GM23338 (cell line): ENCODE data around the gene PDK3. TPM values are rescaled to one million over a fixed set of nuclear protein-coding genes. Genes with fewer than 3 reads are reported as not detected.

Experiments
- ATAC-seq: fragments of 200-7000 bp; cut with Tn5 transposase; 3 replicates; pipeline ENCODE4 v1.9.1; 2020
- DNase-seq: peaks from one replicate; pipeline ENCODE4 v3.0.0-alpha.2; 2015; ENCODE audit warnings: low spot score
- H2AFZ ChIP-seq: fragments of 200-600 bp; sonication (generic); 2 replicates; pipeline ENCODE4 v1.8.0; 2016; ENCODE audit warnings: antibody characterized with exemption, mild to moderate bottlenecking, moderate library complexity
- H3F3A ChIP-seq: fragments of 200-600 bp; sonication (generic); replicated peaks from 2 replicates; pipeline ENCODE4 v1.8.0; 2017; ENCODE audit warnings: antibody characterized with exemption, mixed run types, low read depth
- H3K27ac ChIP-seq: fragments of 200-600 bp; sonication (generic); 2 replicates; pipeline ENCODE4 v1.6.1; 2016; ENCODE audit warnings: low read depth
- H3K27me3 ChIP-seq: fragments of 200-600 bp; sonication (generic); 2 replicates; pipeline ENCODE4 v1.8.0; 2016; ENCODE audit warnings: mild to moderate bottlenecking, mixed run types, moderate library complexity; ENCODE audit not compliant: insufficient read depth
- H3K36me3 ChIP-seq: fragments of 200-600 bp; sonication (generic); 2 replicates; pipeline ENCODE4 v1.8.0; 2016; ENCODE audit warnings: mild to moderate bottlenecking; ENCODE audit not compliant: insufficient read depth
- H3K4me1 ChIP-seq: fragments of 200-600 bp; sonication (generic); 2 replicates; pipeline ENCODE4 v1.8.0; 2016; ENCODE audit warnings: mild to moderate bottlenecking, moderate library complexity; ENCODE audit not compliant: insufficient read depth
- H3K4me2 ChIP-seq: fragments of 200-600 bp; sonication (generic); 2 replicates; pipeline ENCODE4 v1.7.1; 2017; ENCODE audit warnings: mixed run types
- H3K4me3 ChIP-seq: fragments of 200-600 bp; sonication (generic); 2 replicates; pipeline ENCODE4 v1.6.1; 2016; ENCODE audit warnings: mixed run types
- H3K79me2 ChIP-seq: fragments of 200-600 bp; sonication (generic); replicated peaks from 2 replicates; pipeline ENCODE4 v1.8.0; 2017; ENCODE audit warnings: mild to moderate bottlenecking; ENCODE audit not compliant: insufficient read depth
- H3K9me2 ChIP-seq: fragments of 200-600 bp; sonication (generic); 2 replicates; pipeline ENCODE4 v1.8.0; 2017; ENCODE audit not compliant: insufficient read depth
- H4K20me1 ChIP-seq: fragments of 200-600 bp; sonication (generic); replicated peaks from 2 replicates; pipeline ENCODE4 v1.8.0; 2017; ENCODE audit warnings: mild to moderate bottlenecking; ENCODE audit not compliant: insufficient read depth
- H3K27ac Mint-ChIP-seq: 2 replicates; pipeline ENCODE4 v1.8.0; 2020; ENCODE audit warnings: inconsistent platforms, mild to moderate bottlenecking, moderate library complexity, mixed read lengths
- H3K27me3 Mint-ChIP-seq: 3 replicates; pipeline ENCODE4 v1.8.0; 2022; ENCODE audit warnings: low read depth, mild to moderate bottlenecking, moderate library complexity, mixed read lengths, inconsistent platforms; ENCODE audit not compliant: insufficient read depth, poor library complexity
- H3K36me3 Mint-ChIP-seq: 3 replicates; pipeline ENCODE4 v1.8.0; 2021; ENCODE audit warnings: low read depth, mild to moderate bottlenecking, inconsistent platforms, moderate library complexity, mixed read lengths
- H3K4me1 Mint-ChIP-seq: 3 replicates; pipeline ENCODE4 v1.8.0; 2020; ENCODE audit warnings: mild to moderate bottlenecking, inconsistent platforms, mixed read lengths
- H3K4me3 Mint-ChIP-seq: 3 replicates; pipeline ENCODE4 v1.8.0; 2021; ENCODE audit warnings: moderate library complexity, mild to moderate bottlenecking, inconsistent platforms, mixed read lengths
- H3K9me3 Mint-ChIP-seq: 3 replicates; pipeline ENCODE4 v1.8.0; 2020; ENCODE audit warnings: moderate library complexity, mild to moderate bottlenecking, inconsistent platforms, mixed read lengths
- CREB1 ChIP-seq: fragments of 250-450 bp; sonication (Bioruptor Pico); IDR thresholded peaks from 2 replicates; pipeline ENCODE4 v1.5.0; 2020; ENCODE audit warnings: low read depth, mild to moderate bottlenecking, moderate library complexity
- EZH2 ChIP-seq: fragments of 200-600 bp; sonication (generic); IDR thresholded peaks from one replicate; pipeline ENCODE4 v1.8.0; 2017; ENCODE audit warnings: antibody characterized with exemption, mild to moderate bottlenecking, low read depth; ENCODE audit not compliant: unreplicated experiment
- EZH2phosphoT487 ChIP-seq: fragments of 200-600 bp; sonication (generic); IDR thresholded peaks from one replicate; pipeline ENCODE4 v1.8.1; 2018; ENCODE audit warnings: antibody characterized with exemption; ENCODE audit not compliant: unreplicated experiment
- JUNB ChIP-seq: IDR thresholded peaks from one replicate; pipeline ENCODE4 v1.6.1; 2016; ENCODE audit warnings: antibody characterized with exemption; ENCODE audit not compliant: unreplicated experiment
- NANOG ChIP-seq: IDR thresholded peaks from 2 replicates; pipeline ENCODE4 v1.6.1; 2016; ENCODE audit warnings: antibody characterized with exemption, borderline replicate concordance
- POLR2AphosphoS5 ChIP-seq: IDR thresholded peaks from 2 replicates; pipeline ENCODE4 v1.6.1; 2016; ENCODE audit warnings: antibody characterized with exemption, low read depth
- STAT1 ChIP-seq: IDR thresholded peaks from one replicate; pipeline ENCODE4 v1.6.1; 2016; ENCODE audit warnings: antibody characterized with exemption; ENCODE audit not compliant: unreplicated experiment
- ZNF114 ChIP-seq: fragments of 250-450 bp; sonication (Bioruptor Pico); IDR thresholded peaks from 2 replicates; pipeline ENCODE4 v1.5.0; 2020; ENCODE audit warnings: mild to moderate bottlenecking, moderate library complexity
- ZNF331 ChIP-seq: fragments of 250-450 bp; sonication (Bioruptor Pico); IDR thresholded peaks from 2 replicates; pipeline ENCODE4 v1.5.0; 2020; ENCODE audit warnings: low read depth, mild to moderate bottlenecking, moderate library complexity
- polyA plus RNA-seq: library from polyadenylated mRNA; unstranded; fragments of >200 nt; fragmentation: Nextera tagmentation; extraction: Ambion mirVana; gene quantifications from 2 replicates; pipeline ENCODE4 v1.2.1, GENCODE V29; 2016
- total RNA-seq: library from RNA; depleted of rRNA; stranded (reverse); fragments of >200 nt; shearing (Covaris generic); gene quantifications from 2 replicates; pipeline ENCODE4 v1.2.3, GENCODE V29; 2014
- TF ChIP-seq, protein P1 (sequence below): IDR thresholded peaks from one replicate; pipeline ENCODE4 v1.6.1; 2018; ENCODE audit warnings: antibody characterized with exemption; ENCODE audit not compliant: unreplicated experiment
- TF ChIP-seq, protein P2 (sequence below), 2 experiments: fragments of 200-600 bp in 1 of 2; sonication (generic) in 1 of 2; conservative IDR thresholded peaks; 2 replicates each; pipeline versions ENCODE4 v1.5.1 to v1.6.1; 2016 to 2017; ENCODE audit warnings: antibody characterized with exemption in 2 of 2, low read depth in 2 of 2, mild to moderate bottlenecking in 2 of 2, moderate library complexity in 1 of 2
- TF ChIP-seq, protein P3 (sequence below): fragments of 250-450 bp; sonication (Bioruptor Pico); IDR thresholded peaks from 2 replicates; pipeline ENCODE4 v1.5.0; 2020; ENCODE audit warnings: mild to moderate bottlenecking, moderate library complexity
- TF ChIP-seq, protein P4 (sequence below): IDR thresholded peaks from 2 replicates; pipeline ENCODE4 v1.6.1; 2016; ENCODE audit warnings: antibody characterized with exemption

The PDK3 gene
- total and polyA plus RNA-seq, 2 experiments from 2014 or later = 35.7 to 51.2 TPM

DNA sequence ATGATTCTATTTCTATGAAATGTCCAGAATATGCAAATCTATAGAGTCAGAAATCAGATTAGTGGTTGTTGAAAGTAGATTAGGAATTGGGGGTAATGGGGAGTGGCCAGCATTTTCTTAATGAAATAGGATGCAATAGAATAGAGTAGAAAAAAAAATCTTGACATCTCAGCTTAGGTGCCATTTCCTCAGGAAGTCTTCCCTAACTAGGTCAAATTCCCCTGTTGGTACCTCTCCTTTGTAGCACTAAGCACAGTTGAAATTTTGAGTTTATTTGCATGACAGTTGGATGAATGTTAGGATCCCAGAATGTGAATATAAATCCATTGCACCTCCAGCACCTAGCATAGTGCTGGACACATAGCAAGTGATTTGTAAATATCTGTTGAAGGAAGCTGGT, 30.0 kb upstream of the PDK3 start:
- no peaks in the 10 kb centered on the region for H3K79me2 ChIP-seq
- H3F3A ChIP-seq = no peaks in the 10 kb centered on the region
- no peaks in the 10 kb centered on the region for H3K36me3 ChIP-seq
- no peaks in the 10 kb centered on the region for H3K9me3 Mint-ChIP-seq
- no peak overlapping the region for H3K27ac ChIP-seq
- no peak for TF ChIP-seq EZH2
- TF ChIP-seq NANOG = no peak
- TF ChIP-seq, protein P1, sequence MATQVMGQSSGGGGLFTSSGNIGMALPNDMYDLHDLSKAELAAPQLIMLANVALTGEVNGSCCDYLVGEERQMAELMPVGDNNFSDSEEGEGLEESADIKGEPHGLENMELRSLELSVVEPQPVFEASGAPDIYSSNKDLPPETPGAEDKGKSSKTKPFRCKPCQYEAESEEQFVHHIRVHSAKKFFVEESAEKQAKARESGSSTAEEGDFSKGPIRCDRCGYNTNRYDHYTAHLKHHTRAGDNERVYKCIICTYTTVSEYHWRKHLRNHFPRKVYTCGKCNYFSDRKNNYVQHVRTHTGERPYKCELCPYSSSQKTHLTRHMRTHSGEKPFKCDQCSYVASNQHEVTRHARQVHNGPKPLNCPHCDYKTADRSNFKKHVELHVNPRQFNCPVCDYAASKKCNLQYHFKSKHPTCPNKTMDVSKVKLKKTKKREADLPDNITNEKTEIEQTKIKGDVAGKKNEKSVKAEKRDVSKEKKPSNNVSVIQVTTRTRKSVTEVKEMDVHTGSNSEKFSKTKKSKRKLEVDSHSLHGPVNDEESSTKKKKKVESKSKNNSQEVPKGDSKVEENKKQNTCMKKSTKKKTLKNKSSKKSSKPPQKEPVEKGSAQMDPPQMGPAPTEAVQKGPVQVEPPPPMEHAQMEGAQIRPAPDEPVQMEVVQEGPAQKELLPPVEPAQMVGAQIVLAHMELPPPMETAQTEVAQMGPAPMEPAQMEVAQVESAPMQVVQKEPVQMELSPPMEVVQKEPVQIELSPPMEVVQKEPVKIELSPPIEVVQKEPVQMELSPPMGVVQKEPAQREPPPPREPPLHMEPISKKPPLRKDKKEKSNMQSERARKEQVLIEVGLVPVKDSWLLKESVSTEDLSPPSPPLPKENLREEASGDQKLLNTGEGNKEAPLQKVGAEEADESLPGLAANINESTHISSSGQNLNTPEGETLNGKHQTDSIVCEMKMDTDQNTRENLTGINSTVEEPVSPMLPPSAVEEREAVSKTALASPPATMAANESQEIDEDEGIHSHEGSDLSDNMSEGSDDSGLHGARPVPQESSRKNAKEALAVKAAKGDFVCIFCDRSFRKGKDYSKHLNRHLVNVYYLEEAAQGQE = no peak
- TF ChIP-seq POLR2AphosphoS5 = no peak
- TF ChIP-seq, protein P2, sequence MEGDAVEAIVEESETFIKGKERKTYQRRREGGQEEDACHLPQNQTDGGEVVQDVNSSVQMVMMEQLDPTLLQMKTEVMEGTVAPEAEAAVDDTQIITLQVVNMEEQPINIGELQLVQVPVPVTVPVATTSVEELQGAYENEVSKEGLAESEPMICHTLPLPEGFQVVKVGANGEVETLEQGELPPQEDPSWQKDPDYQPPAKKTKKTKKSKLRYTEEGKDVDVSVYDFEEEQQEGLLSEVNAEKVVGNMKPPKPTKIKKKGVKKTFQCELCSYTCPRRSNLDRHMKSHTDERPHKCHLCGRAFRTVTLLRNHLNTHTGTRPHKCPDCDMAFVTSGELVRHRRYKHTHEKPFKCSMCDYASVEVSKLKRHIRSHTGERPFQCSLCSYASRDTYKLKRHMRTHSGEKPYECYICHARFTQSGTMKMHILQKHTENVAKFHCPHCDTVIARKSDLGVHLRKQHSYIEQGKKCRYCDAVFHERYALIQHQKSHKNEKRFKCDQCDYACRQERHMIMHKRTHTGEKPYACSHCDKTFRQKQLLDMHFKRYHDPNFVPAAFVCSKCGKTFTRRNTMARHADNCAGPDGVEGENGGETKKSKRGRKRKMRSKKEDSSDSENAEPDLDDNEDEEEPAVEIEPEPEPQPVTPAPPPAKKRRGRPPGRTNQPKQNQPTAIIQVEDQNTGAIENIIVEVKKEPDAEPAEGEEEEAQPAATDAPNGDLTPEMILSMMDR (conservative IDR thresholded peaks at IDR 0.05; ENCODE audit: low read depth in 2 of 2) = no peak
- TF ChIP-seq, protein P3, sequence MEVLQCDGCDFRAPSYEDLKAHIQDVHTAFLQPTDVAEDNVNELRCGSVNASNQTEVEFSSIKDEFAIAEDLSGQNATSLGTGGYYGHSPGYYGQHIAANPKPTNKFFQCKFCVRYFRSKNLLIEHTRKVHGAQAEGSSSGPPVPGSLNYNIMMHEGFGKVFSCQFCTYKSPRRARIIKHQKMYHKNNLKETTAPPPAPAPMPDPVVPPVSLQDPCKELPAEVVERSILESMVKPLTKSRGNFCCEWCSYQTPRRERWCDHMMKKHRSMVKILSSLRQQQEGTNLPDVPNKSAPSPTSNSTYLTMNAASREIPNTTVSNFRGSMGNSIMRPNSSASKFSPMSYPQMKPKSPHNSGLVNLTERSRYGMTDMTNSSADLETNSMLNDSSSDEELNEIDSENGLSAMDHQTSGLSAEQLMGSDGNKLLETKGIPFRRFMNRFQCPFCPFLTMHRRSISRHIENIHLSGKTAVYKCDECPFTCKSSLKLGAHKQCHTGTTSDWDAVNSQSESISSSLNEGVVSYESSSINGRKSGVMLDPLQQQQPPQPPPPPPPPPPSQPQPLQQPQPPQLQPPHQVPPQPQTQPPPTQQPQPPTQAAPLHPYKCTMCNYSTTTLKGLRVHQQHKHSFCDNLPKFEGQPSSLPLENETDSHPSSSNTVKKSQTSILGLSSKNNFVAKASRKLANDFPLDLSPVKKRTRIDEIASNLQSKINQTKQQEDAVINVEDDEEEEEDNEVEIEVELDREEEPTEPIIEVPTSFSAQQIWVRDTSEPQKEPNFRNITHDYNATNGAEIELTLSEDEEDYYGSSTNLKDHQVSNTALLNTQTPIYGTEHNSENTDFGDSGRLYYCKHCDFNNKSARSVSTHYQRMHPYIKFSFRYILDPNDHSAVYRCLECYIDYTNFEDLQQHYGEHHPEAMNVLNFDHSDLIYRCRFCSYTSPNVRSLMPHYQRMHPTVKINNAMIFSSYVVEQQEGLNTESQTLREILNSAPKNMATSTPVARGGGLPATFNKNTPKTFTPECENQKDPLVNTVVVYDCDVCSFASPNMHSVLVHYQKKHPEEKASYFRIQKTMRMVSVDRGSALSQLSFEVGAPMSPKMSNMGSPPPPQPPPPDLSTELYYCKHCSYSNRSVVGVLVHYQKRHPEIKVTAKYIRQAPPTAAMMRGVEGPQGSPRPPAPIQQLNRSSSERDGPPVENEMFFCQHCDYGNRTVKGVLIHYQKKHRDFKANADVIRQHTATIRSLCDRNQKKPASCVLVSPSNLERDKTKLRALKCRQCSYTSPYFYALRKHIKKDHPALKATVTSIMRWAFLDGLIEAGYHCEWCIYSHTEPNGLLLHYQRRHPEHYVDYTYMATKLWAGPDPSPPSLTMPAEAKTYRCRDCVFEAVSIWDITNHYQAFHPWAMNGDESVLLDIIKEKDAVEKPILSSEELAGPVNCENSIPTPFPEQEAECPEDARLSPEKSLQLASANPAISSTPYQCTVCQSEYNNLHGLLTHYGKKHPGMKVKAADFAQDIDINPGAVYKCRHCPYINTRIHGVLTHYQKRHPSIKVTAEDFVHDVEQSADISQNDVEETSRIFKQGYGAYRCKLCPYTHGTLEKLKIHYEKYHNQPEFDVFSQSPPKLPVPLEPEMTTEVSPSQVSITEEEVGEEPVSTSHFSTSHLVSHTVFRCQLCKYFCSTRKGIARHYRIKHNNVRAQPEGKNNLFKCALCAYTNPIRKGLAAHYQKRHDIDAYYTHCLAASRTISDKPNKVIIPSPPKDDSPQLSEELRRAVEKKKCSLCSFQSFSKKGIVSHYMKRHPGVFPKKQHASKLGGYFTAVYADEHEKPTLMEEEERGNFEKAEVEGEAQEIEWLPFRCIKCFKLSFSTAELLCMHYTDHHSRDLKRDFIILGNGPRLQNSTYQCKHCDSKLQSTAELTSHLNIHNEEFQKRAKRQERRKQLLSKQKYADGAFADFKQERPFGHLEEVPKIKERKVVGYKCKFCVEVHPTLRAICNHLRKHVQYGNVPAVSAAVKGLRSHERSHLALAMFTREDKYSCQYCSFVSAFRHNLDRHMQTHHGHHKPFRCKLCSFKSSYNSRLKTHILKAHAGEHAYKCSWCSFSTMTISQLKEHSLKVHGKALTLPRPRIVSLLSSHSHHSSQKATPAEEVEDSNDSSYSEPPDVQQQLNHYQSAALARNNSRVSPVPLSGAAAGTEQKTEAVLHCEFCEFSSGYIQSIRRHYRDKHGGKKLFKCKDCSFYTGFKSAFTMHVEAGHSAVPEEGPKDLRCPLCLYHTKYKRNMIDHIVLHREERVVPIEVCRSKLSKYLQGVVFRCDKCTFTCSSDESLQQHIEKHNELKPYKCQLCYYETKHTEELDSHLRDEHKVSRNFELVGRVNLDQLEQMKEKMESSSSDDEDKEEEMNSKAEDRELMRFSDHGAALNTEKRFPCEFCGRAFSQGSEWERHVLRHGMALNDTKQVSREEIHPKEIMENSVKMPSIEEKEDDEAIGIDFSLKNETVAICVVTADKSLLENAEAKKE (CRISPR knock-in tag) = no peak
- TF ChIP-seq ZNF331 (CRISPR knock-in tag) = no peak
- no peak for TF ChIP-seq JUNB
- no peak for TF ChIP-seq ZNF114
- no peak for TF ChIP-seq CREB1 (CRISPR knock-in tag)
- TF ChIP-seq, protein P4, sequence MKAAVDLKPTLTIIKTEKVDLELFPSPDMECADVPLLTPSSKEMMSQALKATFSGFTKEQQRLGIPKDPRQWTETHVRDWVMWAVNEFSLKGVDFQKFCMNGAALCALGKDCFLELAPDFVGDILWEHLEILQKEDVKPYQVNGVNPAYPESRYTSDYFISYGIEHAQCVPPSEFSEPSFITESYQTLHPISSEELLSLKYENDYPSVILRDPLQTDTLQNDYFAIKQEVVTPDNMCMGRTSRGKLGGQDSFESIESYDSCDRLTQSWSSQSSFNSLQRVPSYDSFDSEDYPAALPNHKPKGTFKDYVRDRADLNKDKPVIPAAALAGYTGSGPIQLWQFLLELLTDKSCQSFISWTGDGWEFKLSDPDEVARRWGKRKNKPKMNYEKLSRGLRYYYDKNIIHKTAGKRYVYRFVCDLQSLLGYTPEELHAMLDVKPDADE = no peak
- TF ChIP-seq STAT1 = no peak
- no peak for TF ChIP-seq EZH2phosphoT487
- H3K4me1 Mint-ChIP-seq = peaks cover 4% of the 10 kb centered on the region; the same call in 2 of the 3 replicates
- DNase-seq (peak; percentile 11), ATAC-seq (no peak)
- H3K4me2 ChIP-seq = no peak overlapping the region
- no peaks in the 10 kb centered on the region for H3K9me2 ChIP-seq
- no peaks in the 10 kb centered on the region for H3K36me3 Mint-ChIP-seq
- peaks cover 6% of the 10 kb centered on the region for H3K27me3 Mint-ChIP-seq
- H2AFZ ChIP-seq = no peak overlapping the region
- H3K27ac Mint-ChIP-seq = no peak overlapping the region
- no peaks in the 10 kb centered on the region for H3K4me1 ChIP-seq
- H3K4me3 Mint-ChIP-seq = no peak overlapping the region
- no peak overlapping the region for H3K4me3 ChIP-seq
- peaks cover 6% of the 10 kb centered on the region; the same call in 1 of the 2 replicates for H3K27me3 ChIP-seq
- no peaks in the 10 kb centered on the region for H4K20me1 ChIP-seq
